Glutamatergic neuron (in vitro differentiated cells): ENCODE results near the gene PPFIBP2. TPM values are rescaled to one million over a fixed set of nuclear protein-coding genes. Genes with fewer than 3 reads are reported as not detected.

Experiments
- DNase-seq: peaks from one replicate; pipeline ENCODE4 v3.0.0; 2022
- H3K27ac Mint-ChIP-seq: one replicate; pipeline ENCODE4 v1.8.0; 2020; ENCODE audit warnings: mild to moderate bottlenecking, mixed read lengths, inconsistent platforms; ENCODE audit not compliant: unreplicated experiment
- H3K27me3 Mint-ChIP-seq: one replicate; pipeline ENCODE4 v1.8.0; 2020; ENCODE audit warnings: mild to moderate bottlenecking, moderate library complexity, mixed read lengths, inconsistent platforms; ENCODE audit not compliant: unreplicated experiment
- H3K36me3 Mint-ChIP-seq: one replicate; pipeline ENCODE4 v1.8.0; 2020; ENCODE audit warnings: mild to moderate bottlenecking, mixed read lengths, inconsistent platforms; ENCODE audit not compliant: unreplicated experiment
- H3K4me1 Mint-ChIP-seq: one replicate; pipeline ENCODE4 v1.8.0; 2020; ENCODE audit warnings: mild to moderate bottlenecking, low read depth, mixed read lengths, inconsistent platforms; ENCODE audit not compliant: unreplicated experiment
- H3K4me3 Mint-ChIP-seq: one replicate; pipeline ENCODE4 v1.8.0; 2020; ENCODE audit warnings: mild to moderate bottlenecking, mixed read lengths, inconsistent platforms; ENCODE audit not compliant: unreplicated experiment
- H3K9me3 Mint-ChIP-seq: one replicate; pipeline ENCODE4 v1.8.0; 2020; ENCODE audit warnings: mild to moderate bottlenecking, moderate library complexity, mixed read lengths, inconsistent platforms; ENCODE audit not compliant: unreplicated experiment
- total RNA-seq: library from RNA; stranded (reverse); fragmentation: NEBNext Ultra II Directional; extraction: Animal tissue kit (Norgen Biotek cat#: 25700); gene quantifications from one replicate; pipeline ENCODE4 v1.2.1, GENCODE V29; 2021; ENCODE audit not compliant: unreplicated experiment
- TF ChIP-seq, protein P1 (sequence below): fragments of 200-600 bp; sonication (generic); IDR thresholded peaks from one replicate; pipeline ENCODE4 v1.5.0; 2021; ENCODE audit not compliant: partially characterized antibody, unreplicated experiment

PPFIBP2 gene
- total RNA-seq, 1 donor from 2014 or later = 1.5 TPM

GRCh38 chr11:7694235-7694634, 180.4 kb downstream of the PPFIBP2 start:
- no peaks in the 10 kb centered on the region for H3K27me3 Mint-ChIP-seq
- H3K9me3 Mint-ChIP-seq = no peaks in the 10 kb centered on the region
- TF ChIP-seq, protein P1, sequence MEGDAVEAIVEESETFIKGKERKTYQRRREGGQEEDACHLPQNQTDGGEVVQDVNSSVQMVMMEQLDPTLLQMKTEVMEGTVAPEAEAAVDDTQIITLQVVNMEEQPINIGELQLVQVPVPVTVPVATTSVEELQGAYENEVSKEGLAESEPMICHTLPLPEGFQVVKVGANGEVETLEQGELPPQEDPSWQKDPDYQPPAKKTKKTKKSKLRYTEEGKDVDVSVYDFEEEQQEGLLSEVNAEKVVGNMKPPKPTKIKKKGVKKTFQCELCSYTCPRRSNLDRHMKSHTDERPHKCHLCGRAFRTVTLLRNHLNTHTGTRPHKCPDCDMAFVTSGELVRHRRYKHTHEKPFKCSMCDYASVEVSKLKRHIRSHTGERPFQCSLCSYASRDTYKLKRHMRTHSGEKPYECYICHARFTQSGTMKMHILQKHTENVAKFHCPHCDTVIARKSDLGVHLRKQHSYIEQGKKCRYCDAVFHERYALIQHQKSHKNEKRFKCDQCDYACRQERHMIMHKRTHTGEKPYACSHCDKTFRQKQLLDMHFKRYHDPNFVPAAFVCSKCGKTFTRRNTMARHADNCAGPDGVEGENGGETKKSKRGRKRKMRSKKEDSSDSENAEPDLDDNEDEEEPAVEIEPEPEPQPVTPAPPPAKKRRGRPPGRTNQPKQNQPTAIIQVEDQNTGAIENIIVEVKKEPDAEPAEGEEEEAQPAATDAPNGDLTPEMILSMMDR = no peak
- no peak overlapping the region for H3K27ac Mint-ChIP-seq
- no peak for DNase-seq
- H3K4me3 Mint-ChIP-seq = no peak overlapping the region
- no peaks in the 10 kb centered on the region for H3K4me1 Mint-ChIP-seq
- H3K36me3 Mint-ChIP-seq = no peaks in the 10 kb centered on the region

DNA sequence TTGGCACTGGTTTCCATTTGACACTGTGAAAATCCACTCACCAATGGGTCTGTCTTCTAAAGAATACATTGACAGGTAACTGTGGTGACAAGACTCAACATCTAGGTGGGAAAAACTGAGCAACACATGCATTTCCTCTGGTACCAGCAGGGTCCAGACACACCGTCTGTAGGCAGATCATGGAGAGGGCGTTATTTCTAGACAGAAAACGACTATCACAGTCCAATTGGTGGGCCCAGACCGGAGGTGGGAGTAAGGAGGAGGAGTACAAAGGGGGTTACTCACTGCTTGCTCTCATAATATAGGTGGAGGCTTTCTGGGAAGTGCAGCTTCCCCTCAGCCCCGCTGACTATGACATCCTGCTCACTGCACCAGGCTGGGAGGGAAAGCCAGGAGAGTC, 182.6 kb downstream of the PPFIBP2 start:
- Mint-ChIP-seq H3K4me3 (no peak overlapping the region), H3K27ac (no peak overlapping the region), H3K4me1 (no peaks in the 10 kb centered on the region), H3K36me3 (no peaks in the 10 kb centered on the region), H3K9me3 (no peaks in the 10 kb centered on the region), H3K27me3 (no peaks in the 10 kb centered on the region)
- no peak for DNase-seq
- TF ChIP-seq, protein P1 = no peak

Other genes starting within 250 kb of the PPFIBP2 start
- gene OLFML1, start 28.5 kb upstream of the PPFIBP2 start, total RNA-seq = not detected
- 2.6 TPM for gene CYB5R2, start 159.5 kb downstream of the PPFIBP2 start, total RNA-seq
- not detected for gene OVCH2, start 192.5 kb downstream of the PPFIBP2 start, total RNA-seq